GM12873 (cell line): ENCODE measurements around the gene OSBP.

Experiments
- TF ChIP-seq, protein P1 (sequence below): IDR thresholded peaks from 2 replicates; pipeline ENCODE4 v1.5.1; 2012; ENCODE audit warnings: low read depth, mild to moderate bottlenecking, moderate library complexity, low read length, control low read depth; ENCODE audit not compliant: insufficient read depth; ENCODE audit errors: missing control alignments

OSBP gene

DNA sequence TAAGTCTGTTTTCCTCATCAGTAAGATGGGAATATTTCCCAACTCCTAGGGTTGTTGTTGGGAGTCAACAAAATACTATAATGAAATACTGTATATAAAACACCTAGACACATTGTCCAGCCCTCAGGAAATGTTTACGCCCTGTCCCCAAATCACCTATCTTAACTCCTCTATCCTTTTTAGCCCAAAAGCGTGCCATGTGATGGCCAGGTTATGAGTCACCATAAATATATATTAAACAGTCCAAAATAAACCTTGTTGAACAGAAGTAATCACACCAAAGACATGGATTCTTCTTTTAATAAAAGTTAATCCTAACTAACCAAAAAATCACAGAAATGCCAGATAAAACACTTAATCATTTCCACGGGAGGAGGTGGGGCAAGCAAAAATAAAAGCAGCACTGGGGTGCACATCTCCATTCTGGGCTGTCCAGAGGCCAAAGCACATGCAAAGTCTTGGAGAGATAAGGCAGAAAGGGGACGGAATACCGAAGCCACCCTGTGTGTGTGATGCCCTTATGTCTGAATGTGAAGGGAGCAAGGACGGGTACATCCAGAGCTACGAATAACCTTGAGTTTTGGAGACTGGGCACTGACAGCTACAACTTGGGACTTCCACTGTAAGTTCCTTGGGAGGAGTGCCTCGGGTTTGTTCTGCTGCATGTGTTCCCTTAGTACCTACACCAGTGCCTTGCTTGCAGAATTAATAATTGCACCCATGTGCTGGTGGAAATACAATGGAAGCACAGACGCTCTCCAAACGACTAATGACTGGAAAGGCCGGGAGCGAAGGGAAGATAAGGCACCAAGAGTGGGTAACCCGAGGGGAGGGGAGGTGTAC lies 1.1 kb downstream of the OSBP start:
- TF ChIP-seq, protein P1, sequence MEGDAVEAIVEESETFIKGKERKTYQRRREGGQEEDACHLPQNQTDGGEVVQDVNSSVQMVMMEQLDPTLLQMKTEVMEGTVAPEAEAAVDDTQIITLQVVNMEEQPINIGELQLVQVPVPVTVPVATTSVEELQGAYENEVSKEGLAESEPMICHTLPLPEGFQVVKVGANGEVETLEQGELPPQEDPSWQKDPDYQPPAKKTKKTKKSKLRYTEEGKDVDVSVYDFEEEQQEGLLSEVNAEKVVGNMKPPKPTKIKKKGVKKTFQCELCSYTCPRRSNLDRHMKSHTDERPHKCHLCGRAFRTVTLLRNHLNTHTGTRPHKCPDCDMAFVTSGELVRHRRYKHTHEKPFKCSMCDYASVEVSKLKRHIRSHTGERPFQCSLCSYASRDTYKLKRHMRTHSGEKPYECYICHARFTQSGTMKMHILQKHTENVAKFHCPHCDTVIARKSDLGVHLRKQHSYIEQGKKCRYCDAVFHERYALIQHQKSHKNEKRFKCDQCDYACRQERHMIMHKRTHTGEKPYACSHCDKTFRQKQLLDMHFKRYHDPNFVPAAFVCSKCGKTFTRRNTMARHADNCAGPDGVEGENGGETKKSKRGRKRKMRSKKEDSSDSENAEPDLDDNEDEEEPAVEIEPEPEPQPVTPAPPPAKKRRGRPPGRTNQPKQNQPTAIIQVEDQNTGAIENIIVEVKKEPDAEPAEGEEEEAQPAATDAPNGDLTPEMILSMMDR, result no peak

GRCh38 chr11:59611570-59612565 lies 3.7 kb downstream of the OSBP start:
- TF ChIP-seq, protein P1, result no peak

DNA sequence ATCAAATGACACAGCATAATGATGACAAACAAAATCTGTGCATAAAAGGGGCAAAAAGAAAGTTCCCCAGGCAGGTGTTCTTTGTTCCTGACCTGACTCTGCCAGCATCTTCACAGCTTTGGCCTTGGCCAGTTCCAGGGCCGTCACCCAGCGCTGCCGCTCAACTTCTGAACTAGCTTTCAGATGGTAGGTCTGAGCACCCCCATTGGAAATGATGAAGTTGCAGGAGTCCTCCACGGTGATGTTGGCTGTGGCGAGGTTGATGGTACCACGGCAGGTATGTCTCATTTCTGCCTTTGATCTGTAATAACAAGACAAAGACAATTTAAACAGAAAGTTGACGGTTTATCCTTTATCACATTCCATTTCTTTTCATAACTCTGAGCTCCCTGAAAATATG lies 5.3 kb downstream of the OSBP start:
- TF ChIP-seq, protein P1, result no peak

- TF ChIP-seq, protein P1, result no peak
These were observed 7.7 kb downstream of the OSBP start for GRCh38 chr11:59607703-59608454.

- TF ChIP-seq, protein P1, result no peak
These were observed 13.1 kb downstream of the OSBP start for GRCh38 chr11:59602432-59602831.

DNA sequence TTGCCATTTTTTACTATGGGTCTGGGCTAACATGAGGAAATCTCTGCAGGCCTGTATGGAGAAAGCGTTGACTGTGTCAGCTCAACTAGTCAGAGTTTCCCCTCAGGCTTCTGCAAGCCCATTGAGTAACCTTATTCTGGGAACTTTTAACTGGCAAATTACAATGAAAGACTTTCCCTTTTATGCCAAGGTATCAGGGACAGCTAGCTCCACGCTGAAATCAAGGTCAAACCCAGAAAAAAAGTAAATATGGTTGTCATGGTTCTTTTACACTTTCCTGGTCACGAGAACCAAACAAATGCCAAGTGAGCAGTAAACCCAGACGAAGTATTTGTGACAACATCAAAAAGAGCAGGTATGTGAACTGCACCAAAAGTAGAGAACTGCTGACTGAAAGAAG lies 13.8 kb downstream of the OSBP start:
- TF ChIP-seq, protein P1, result no peak

- TF ChIP-seq, protein P1, result no peak
These were observed 14.9 kb downstream of the OSBP start for GRCh38 chr11:59600636-59601035.
